HG02571 (cell line): ENCODE data around the gene IDUA.

Experiments
- ATAC-seq: cut with Tn5 transposase; IDR thresholded peaks from one replicate; pipeline ENCODE4 v1.9.1; 2021; ENCODE audit warnings: mild to moderate bottlenecking, moderate library complexity; ENCODE audit not compliant: unreplicated experiment

The IDUA gene

DNA sequence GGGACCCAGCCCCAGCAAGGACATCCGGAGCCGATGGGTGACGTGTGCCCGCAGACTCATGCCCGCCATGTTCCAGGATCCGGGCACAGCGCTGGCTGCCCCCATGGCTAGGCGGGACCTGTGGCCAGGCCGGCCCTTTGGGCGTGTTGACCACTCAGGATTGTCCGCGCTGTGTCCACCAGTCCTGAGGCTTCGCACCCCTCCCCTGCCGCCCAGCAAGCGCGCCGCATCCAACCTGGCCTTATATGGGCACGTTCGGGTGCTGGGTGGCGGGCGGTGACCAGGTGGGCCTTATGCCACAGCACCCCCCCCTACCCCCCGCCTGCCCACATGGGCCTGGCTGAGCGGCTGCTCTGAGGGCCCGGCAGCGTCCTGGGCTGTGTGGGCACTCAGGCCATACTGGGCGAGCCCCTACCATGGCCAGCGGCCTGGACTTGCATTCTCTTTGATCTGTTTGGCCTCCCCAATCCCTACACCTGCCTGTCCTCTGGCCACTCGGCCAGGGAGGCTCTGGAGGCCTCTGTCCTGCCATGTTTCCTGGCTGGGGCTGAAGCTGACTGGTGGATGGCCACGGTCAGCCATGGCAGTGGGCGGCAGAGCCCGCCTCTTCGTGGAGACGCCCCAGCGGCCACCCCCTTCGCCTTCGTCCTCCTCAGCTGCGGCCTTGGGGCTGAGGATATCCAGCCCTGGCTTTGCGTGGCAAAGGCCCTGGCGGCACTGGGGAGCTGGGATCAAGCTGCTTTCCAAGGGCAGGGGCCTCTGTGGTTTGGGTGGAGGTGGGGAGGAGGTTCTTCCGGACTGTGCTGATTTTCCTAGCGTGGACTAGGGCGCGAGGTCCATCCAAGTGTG is 26.6 kb downstream of the IDUA start:
- no peak for ATAC-seq

DNA sequence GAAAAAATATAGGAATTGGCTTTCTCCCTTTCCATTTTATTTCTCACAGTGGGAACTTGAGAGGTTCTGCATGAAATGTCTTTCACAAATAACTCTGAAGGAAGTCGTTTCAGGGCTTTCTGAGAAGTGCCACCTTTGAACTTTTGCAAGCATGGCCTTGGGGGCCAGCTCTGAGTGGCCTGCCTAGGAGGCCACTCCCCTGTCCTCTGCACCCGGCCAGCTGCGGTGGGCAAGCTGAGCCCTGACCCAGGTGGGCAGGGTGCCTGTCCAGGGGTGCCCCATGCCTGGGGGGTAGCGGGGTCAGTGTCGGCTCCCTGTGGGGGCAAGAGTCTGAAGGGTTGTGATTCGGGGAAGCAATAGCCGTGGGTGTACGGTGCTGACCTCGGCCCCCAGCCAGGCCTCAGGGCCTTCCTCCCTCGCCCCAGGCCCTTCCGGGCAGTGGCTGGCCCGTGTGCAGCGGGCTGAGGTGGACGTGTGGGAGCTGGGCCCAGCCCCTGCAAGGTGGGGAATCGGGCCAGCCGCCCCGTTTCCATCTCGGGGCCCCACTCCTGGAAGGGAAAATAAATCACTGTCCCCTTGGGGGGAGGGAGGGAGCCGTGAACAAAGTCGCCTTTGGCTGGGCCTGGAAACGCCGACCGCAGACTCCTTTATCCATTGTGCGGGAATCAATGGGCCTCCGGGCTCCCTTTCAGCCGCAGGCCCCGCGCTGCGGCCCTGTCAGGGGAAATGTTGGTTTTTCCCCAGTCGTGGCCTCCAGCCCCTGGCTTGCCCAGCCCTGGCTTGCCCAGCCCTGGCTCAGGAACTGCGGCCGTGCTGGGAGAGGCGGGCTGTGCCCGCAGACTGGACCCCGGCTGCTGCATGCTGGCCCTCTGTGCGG is 27.7 kb downstream of the IDUA start:
- ATAC-seq = no peak

DNA sequence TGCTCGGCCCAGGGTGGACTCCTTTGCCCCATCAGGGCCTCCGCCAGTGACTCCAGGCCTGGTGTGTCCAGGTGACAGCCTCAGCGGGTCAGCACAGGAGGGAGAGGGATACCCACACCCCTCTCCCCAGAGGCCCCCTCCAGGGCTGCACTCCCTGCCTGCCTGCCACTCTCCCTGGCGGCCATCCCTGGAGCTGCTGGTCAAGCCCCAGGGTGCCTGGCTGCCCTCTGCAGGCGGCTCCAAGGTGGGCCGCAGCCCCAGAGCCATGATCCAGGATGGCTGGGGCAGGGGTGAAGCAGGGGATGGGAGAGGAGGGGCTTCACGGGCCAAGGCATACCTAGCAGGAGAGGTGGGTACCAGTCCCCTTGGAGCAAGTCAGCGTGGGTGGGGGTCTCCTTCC is 28.3 kb downstream of the IDUA start:
- ATAC-seq = no peak

DNA sequence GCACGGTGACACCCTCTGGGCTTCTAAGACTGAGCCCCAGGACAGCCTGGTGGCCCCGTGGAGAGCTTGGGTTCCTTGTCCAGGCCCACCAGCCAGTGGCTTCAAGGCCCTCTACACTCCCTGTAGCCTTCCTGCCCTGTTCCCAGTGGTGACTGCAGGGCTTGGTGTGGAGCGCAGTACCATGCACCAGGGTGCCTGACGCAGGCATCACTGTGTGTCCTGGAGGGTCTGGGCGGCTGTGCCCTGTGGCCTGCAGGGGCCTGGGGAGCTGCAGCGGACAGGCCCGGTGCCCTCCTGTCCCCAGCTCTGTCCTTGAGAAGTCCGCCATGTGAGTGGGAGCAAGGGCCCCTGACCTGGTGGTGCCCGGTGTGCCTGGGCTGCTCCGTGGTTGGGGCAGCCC is 28.9 kb downstream of the IDUA start:
- no peak for ATAC-seq

DNA sequence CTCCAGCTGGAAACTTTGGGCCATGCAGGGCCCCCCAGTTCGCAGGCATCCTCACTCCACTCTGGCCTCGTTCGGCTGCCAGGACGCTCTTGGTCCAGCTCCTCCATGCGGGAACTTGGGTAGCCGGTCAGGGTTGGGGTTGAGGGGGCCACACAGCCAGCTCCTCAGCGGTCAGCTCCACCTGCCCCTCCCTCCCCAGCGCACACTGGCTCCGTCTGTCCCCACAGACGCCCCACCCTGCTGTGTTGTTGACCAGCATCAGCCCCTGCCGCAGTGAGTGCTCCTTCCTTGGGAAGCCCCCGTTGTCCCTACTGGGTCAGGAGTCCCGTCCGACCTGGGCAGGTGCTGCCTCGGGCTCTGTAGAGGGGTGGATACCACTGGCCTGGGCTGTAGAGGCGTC is 30.4 kb downstream of the IDUA start:
- no peak for ATAC-seq

DNA sequence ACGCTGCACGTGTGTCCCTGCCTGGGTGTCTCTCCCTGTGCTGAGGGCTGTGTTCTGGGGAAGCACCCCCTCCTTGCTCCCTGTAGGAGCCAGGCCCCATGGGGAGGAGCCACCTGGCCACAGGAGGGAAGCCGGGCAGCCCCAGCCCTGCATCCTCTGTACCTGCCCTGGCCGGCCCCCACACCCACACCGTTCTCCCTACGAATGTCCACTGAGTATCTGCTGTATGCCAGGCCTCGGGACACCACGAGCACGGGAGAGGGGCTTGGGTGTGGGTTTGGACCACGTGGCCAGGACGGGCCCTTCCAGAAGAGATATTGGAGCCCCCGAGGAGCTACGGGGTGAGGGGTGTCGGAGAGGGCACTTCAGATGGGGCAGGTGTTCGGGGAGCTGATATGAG is 30.9 kb downstream of the IDUA start:
- ATAC-seq = no peak

DNA sequence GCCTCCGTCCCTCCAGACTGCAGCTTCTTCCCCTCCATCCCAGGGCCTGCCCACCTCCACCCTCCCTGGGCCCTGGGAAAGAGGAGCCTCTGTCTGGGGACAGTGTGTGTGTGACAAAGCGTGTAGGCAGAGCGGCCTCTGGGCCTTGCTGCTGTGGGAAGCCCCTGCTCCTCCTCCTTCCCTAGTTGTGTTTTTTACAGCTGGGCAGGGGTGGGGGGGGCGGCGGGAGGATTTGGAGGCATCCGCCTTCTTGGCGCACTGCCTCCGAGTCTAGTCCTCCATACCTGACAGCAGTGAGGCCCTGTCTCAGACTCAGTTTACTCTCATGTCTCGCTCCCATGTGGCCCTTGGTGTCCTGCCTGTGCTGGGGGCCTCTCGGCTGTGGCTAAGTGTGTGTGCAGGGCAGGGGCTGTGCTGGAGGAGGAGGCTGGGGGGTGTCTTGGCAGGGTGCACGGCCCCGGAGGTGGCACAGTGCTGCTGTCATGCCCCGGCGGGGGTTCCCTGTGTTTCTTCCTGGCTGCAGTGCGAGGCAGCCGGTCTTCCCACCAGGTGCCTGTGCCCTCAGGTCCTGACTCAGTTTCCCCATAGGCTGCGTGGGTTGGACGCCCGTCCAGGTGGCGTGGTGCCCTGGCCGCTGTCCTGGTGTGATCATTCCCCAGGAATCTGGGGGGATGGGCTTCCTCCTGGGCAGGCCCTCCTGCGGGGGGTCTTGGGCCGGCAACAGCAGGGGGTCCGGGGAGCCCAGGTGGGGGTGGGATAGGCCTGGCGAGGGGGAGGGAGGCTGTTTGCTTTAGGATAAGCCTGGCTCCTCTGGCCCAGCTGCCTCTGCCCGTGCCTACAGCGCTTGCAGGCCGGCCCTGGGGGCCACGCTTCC is 31.5 kb downstream of the IDUA start:
- ATAC-seq = no peak

DNA sequence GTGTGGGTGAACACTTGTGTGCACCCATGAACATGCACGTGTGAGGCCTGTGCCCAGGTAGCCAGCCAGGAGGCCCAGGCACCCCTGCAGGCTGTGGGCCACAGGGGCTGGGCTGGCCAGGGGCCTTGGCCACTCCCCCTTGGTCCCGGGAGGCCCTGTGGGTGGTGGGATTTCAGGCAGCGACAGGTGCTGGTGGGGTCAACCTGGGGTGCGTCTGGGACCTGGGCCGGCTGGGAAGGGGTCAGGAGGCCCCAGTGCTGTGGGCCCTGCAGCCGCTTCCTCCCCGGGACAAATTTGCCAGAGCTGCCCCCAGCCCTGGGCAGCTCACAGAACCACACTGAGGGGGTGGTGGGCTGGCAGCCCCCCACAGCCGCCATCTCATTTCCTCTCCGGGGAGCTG is 32.5 kb downstream of the IDUA start:
- no peak for ATAC-seq

DNA sequence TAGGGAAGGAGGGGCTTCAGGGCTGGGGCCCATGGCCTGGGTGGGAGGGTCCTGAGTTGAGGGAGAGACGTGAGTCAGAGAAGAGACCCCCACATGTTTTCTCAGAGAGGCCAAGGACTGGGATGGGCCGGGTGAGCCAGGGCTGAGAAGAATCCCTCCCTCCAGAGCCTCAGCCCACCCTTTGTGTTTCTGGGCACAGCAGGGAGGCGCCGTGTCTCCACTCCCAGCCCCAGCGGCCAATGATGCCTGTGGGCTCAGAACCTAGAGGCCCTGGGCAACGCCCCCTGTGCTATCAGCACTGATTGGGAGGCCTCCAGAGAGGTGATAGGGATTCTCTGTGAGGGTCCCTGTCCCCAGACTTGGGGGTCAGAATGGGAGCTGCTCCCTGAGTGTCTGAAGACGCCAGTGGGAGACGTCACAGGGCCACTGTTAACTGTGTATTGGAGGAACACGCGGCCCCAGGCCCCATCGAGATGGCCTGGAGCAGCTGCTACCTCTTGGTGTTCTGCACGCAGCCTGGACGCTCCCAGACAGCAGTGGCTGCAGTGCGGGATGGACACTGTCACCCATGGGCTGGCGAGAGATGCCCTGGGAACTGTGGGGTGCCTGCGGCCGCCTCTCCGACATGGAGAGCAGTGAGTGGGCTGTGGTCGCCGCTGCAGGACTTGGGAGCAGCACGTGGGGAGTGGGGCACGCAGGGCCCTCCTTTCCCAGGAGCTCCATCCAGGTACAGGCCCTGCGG is 33.1 kb downstream of the IDUA start:
- no peak for ATAC-seq

DNA sequence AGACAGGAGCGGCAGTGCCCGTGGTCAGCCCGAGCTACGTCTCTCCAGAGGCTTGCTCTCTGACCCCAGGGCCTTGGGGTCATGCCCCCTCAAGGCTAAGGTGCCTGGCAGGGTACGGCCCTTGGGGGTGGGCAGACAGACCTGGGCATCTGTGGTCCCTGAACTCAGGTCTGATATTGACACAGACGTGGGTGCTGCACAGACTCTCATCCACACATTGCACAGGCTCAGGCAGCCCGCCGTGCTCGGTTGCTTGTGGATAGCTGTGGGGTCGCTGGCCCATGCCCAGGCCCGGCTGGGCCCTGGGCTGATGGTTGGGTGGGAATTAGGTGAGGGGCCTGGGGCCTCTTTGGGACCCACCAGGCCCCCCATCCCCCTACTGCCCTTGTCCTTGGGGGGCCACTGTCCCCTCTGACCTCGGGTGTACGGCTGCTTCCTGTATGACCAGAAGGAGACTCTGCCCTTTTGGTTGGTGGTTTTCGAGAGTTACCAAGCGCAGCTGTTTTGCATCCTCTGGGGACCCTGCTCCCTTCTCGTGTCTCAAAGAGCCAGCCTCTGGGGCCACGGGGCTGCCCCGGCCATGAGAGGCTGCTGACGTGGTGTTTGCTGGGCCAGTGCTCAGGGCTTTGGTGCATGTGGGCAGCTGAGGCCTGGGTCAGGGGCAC is 34.7 kb downstream of the IDUA start:
- ATAC-seq = peak; percentile 63

DNA sequence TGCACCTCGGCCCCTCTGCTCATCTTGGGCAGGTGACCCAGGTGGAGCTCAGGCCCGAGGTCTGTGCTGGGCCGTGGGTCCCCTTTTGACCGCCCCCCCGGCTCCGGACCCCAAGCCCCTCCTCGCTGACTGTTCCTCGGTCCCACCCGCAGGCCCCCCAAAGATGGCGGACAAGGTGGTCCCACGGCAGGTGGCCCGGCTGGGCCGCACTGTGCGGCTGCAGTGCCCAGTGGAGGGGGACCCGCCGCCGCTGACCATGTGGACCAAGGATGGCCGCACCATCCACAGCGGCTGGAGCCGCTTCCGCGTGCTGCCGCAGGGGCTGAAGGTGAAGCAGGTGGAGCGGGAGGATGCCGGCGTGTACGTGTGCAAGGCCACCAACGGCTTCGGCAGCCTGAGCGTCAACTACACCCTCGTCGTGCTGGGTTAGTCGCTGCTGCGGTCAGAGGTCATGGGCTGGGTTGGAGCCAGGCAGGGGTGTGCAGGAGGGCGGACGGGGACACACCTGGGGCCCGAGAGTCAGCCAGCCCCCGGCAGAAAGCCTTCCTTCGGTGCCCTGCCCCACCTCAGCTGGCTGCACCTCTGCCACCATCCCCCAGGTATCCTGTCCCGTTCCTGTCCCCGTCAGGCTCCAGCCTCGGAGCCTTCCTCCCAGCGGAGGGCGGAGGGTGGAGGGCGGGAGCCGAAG is 35.4 kb downstream of the IDUA start:
- ATAC-seq = no peak

DNA sequence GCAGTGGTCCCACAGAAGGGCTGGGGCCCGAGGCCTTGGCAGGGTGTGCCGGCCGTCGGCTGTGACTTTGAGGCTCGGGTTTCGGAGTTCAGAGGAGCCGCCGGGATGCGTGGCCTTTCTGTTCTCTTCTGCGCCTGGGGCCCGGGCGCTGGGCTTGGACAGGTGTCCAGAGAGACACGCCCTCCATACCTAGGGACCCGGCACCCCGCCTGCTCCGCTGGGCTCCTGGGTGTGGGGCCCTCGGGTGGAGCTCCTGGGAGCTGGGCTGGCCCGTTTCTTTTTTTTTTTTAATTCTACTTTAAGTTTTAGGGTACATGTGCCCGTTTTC is 35.9 kb downstream of the IDUA start:
- no peak for ATAC-seq

DNA sequence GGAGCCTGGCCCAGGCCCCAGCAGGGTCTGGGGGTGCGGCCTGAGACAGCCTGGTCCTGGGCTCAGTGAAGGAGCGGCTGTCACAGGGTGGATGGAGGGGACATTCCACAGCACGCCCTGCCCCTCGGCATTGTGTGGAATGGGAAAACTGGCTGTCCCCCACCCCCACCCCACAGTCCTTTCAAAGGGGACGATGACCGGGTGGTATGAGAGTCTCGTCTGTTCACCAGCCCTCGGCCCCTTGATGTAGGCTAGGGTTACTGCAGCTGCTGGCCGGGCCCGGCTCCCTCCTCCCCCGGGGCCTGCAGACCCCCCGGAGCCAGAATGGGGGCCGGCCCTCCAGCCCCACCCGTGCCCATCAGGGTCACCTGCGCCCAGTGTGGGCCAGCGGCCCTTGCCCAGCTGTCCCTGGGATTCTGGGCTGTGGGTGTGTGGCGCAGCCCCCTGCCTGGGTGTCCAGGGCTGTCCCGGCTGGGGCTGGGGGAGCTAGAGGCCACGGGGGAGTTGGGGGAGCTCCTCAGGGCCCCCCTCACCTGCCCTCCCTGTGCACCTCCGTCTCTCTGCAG is 36.3 kb downstream of the IDUA start:
- no peak for ATAC-seq

DNA sequence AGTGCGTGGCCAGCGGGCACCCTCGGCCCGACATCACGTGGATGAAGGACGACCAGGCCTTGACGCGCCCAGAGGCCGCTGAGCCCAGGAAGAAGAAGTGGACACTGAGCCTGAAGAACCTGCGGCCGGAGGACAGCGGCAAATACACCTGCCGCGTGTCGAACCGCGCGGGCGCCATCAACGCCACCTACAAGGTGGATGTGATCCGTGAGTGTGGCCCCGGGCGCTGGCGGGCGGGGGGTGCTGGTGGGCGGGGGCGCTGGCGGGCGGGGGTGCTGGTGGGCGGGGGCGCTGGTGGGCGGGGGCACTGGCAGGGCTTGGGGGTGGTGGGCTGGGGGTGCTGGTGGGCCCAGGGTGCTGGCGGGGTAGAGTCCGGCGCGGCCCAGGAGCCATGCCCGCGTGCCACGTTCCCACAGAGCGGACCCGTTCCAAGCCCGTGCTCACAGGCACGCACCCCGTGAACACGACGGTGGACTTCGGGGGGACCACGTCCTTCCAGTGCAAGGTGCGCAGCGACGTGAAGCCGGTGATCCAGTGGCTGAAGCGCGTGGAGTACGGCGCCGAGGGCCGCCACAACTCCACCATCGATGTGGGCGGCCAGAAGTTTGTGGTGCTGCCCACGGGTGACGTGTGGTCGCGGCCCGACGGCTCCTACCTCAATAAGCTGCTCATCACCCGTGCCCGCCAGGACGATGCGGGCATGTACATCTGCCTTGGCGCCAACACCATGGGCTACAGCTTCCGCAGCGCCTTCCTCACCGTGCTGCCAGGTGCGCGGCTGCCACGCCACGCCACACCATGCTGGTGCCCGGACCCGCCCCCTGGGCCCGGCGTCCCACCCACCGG is 37.3 kb downstream of the IDUA start:
- ATAC-seq = no peak

DNA sequence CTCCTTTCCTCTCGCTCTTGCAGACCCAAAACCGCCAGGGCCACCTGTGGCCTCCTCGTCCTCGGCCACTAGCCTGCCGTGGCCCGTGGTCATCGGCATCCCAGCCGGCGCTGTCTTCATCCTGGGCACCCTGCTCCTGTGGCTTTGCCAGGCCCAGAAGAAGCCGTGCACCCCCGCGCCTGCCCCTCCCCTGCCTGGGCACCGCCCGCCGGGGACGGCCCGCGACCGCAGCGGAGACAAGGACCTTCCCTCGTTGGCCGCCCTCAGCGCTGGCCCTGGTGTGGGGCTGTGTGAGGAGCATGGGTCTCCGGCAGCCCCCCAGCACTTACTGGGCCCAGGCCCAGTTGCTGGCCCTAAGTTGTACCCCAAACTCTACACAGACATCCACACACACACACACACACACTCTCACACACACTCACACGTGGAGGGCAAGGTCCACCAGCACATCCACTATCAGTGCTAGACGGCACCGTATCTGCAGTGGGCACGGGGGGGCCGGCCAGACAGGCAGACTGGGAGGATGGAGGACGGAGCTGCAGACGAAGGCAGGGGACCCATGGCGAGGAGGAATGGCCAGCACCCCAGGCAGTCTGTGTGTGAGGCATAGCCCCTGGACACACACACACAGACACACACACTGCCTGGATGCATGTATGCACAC is 38.2 kb downstream of the IDUA start:
- no peak for ATAC-seq

DNA sequence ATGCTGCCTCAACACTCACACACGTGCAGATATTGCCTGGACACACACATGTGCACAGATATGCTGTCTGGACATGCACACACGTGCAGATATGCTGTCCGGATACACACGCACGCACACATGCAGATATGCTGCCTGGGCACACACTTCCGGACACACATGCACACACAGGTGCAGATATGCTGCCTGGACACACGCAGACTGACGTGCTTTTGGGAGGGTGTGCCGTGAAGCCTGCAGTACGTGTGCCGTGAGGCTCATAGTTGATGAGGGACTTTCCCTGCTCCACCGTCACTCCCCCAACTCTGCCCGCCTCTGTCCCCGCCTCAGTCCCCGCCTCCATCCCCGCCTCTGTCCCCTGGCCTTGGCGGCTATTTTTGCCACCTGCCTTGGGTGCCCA is 39.3 kb downstream of the IDUA start:
- peak; percentile 53 for ATAC-seq

DNA sequence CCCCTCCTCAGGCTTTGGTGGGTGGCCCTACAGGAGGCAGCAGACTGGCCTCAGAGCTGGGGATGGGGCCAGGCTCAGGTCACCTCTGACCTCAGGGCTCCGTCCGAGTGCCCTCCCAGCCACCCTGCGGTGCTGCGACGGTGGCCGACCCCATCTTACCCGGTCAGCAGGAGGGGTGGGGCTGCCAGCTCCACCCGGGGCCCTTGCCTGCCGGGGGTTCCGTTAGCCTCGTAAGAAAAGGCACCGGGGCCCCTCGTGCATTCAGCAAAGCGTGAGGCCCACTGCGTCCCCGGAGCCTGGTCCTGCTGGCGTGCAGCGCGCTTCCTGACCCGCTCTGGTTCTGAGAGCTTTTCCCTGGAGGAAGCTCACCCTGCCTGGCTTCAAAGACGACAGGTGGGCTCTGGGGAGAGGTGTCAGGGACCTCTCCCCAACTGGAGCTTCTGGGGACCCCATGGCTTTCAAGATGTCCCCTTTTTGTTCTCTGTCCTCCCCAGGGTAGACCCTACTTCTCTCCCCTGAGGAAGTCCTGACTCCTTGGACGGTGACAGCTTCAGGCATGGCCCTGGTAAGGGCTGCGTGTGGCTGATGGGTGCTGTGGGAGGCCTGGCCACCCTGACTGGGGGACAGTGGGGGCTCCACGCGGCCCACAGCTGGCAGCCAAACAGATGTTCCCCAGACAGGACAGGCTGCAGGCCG is 40.5 kb downstream of the IDUA start:
- ATAC-seq = no peak
